Choroid plexus epithelial cell (primary cell): ENCODE measurements around the gene RCVRN.

Source experiments
- DNase-seq: peaks from one replicate; pipeline ENCODE4 v3.0.0-alpha.2; 2010; ENCODE audit warnings: low read depth
- H3K4me3 ChIP-seq: 2 replicates; pipeline ENCODE4 v1.5.1; 2011; ENCODE audit warnings: low read depth, mild to moderate bottlenecking, control low read depth, low read length, moderate library complexity
- TF ChIP-seq, protein P1 (sequence below): conservative IDR thresholded peaks from 2 replicates; pipeline ENCODE4 v1.5.1; 2011; ENCODE audit warnings: low read depth, mild to moderate bottlenecking, control low read depth, inconsistent platforms, low read length, moderate library complexity

Gene RCVRN

DNA sequence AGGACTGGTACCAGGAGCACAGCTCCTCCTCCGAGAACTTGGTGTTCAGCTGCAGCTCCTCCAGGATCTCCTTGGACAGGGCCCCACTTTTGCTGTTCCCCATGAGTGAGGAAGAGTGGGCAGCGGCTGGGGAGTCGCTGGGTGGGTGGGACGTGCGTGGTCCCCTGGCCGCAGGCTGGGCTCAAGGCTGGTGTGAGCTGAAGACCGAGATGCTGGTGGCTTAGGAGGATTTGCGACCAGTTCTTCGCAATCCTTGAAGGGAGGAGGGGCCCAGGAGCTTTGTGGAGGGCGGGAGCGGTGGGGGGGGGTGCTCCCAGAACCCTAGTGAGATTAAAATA, at the start of gene RCVRN:
TSS of gene RCVRN (minus strand) at position 194 of the 338 bp plus-strand sequence. CDS start at position 103, 91 bp downstream.
- TF ChIP-seq, protein P1, sequence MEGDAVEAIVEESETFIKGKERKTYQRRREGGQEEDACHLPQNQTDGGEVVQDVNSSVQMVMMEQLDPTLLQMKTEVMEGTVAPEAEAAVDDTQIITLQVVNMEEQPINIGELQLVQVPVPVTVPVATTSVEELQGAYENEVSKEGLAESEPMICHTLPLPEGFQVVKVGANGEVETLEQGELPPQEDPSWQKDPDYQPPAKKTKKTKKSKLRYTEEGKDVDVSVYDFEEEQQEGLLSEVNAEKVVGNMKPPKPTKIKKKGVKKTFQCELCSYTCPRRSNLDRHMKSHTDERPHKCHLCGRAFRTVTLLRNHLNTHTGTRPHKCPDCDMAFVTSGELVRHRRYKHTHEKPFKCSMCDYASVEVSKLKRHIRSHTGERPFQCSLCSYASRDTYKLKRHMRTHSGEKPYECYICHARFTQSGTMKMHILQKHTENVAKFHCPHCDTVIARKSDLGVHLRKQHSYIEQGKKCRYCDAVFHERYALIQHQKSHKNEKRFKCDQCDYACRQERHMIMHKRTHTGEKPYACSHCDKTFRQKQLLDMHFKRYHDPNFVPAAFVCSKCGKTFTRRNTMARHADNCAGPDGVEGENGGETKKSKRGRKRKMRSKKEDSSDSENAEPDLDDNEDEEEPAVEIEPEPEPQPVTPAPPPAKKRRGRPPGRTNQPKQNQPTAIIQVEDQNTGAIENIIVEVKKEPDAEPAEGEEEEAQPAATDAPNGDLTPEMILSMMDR = no peak
- no peak for DNase-seq
- no peak within 1 kb of the TSS for H3K4me3 ChIP-seq

DNA sequence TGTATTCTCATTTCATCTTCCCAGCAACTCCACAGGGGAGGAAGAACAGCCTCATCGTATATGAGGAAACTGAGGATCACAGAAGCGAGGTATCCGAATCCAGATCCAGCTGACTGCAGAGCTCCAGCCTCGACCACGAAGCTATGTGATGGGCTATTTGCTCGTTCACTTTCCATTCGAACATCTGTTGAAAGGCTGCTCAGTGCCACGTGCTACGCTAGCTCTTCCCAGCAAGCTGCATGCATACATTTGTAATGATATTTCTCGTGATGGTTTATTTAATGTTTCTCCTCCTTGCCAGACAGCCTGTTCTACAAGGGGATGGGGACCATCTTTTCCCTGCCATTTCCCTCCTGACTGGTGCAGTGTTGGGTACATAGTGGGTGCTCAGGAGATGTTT, 48.4 kb upstream of the RCVRN start:
- DNase-seq = no peak
- no peak overlapping the region for H3K4me3 ChIP-seq
- TF ChIP-seq, protein P1 = no peak

DNA sequence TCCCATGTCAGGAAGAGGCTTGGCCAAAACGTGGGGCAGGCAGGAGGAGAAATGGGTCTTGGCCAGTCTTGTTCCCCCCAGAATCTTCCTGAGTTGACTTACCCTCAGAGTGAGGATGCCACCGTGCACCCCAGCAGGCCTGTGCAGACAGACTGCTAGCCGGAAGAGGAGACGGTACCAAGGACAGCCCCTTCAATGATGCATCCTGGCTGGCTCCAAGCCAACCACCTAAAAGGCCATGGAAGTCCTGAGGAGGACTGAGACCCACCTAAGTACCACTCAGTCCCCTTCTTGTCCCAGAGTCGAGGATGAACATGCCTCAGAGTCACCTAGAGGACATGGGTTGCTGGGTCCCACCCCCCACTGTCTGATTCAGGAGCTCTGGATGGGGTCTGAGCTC, 46.7 kb upstream of the RCVRN start:
- TF ChIP-seq, protein P1 = no peak
- no peak overlapping the region for H3K4me3 ChIP-seq
- DNase-seq = no peak

DNA sequence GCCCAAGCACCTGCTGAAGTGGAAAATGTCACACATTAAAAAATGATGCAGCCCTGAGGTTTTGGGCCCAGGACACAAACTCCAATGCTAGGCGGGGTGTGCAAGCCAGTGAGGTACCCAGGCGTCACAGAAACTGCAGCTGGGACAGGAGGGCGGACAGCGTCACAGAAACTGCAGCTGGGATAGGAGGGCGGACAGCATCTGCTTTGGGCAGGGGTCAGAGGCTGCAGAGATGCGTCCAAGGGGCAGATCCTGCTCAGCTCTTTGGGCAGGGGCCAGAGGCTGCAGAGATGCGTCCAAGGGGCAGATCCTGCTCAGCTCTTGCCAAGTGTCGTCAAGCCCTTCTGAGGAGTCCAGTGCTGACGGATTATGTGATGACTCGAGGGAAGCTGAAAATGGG, 43.9 kb upstream of the RCVRN start:
- TF ChIP-seq, protein P1 = no peak

DNA sequence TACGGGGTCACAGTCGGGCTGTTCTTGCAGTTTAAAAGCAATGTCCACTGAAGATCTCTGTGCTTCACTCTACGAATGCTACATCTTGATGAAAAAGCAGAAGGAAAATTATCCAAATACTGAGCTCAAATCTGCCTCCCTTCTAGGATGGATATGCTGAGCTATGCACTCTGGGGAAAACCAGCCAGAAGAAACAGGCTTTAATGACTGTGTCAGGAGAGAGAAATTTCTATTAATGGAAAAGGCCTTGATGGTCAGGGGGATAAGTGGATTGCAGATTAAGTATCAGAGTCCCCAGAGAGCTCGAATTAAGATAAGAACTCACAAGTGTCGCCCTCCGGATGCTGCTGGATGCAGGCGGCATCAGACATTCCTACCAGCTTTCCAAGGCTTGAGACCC, 39.6 kb upstream of the RCVRN start:
- TF ChIP-seq, protein P1 = no peak
- no peak for DNase-seq
- no peak overlapping the region for H3K4me3 ChIP-seq

More for the DNA sequence above, 43.9 kb upstream of the RCVRN start:
- no peak for DNase-seq
- H3K4me3 ChIP-seq = no peak overlapping the region

DNA sequence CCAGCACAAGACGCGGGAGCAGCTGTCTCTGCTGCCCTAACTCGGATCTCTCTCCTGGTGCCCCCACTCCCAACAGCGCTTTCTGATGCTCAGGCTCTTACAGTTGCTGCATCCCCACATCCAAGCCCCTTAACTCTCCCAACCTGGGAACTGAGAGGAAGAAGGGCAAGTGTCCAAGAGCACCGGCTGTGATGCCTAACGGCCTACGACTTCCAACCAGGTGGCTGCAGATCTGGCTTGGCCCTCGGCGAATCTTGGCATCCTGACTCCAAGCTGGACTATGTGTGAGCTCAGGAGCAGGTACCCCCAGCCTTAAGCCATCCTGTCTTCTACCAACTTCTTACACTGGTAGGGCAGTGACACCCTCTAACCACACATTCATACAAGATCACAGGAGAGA, 38.3 kb upstream of the RCVRN start:
- no peak for DNase-seq
- no peak overlapping the region for H3K4me3 ChIP-seq
- TF ChIP-seq, protein P1 = no peak

DNA sequence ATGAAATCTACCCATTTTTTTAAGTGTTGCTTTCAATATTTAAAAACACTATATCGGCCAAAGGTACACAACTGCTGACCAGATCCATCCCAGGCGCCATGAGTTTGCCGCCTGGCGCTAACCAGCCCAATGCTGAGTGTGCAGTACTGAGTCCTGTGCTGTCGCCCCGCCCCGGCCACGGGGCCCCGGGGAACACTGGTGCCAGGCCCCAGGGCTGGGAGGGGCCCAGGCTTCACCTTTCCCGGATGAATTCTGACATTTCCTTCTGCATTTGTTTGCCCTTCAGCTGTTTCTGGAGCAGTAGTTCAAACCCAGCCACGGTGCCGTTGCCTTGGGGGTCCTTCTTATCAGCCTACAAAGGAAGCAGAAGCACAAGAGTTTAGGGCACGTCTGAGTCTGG, 37.8 kb upstream of the RCVRN start:
- DNase-seq = no peak
- H3K4me3 ChIP-seq = no peak overlapping the region
- TF ChIP-seq, protein P1 = no peak
